Activated B cell treated with CpG ODN at 0.5 μM for 24 hours (primary cell): ENCODE data around the gene MKRN1. TPM values are rescaled to one million over a fixed set of nuclear protein-coding genes. Genes with fewer than 3 reads are reported as not detected.
"Not testable (repeated sequence)": the region's sequence is repeated elsewhere in the genome, so short reads cannot be mapped to it uniquely, and the experiment has no call there.

Experiments used
- ATAC-seq: fragments of 200-7000 bp; cut with Tn5 transposase; one replicate; pipeline ENCODE4 v1.10.0; 2021; ENCODE audit warnings: low read depth, mild to moderate bottlenecking, moderate library complexity
- CTCF ChIA-PET: fragments of 350-600 bp; sonication (Branson Sonifier 250); formaldehyde crosslinking; loops from one replicate; lab custom pipeline; 2021; ENCODE audit warnings: antibody characterized with exemption; lab: Charles Lee
- POLR2A ChIA-PET: fragments of 350-600 bp; sonication (Branson Sonifier 250); formaldehyde crosslinking; loops from one replicate; lab custom pipeline; 2021; ENCODE audit warnings: antibody characterized with exemption; lab: Charles Lee
- DNase-seq: peaks from one replicate; pipeline ENCODE4 v3.0.0; 2022
- H3K27ac Mint-ChIP-seq: one replicate; pipeline ENCODE4 v1.8.0; 2020; ENCODE audit warnings: mixed read lengths
- H3K27me3 Mint-ChIP-seq: one replicate; pipeline ENCODE4 v1.8.0; 2021; ENCODE audit warnings: mixed read lengths
- H3K36me3 Mint-ChIP-seq: one replicate; pipeline ENCODE4 v1.8.0; 2021; ENCODE audit warnings: low read depth, mixed read lengths
- H3K4me1 Mint-ChIP-seq: one replicate; pipeline ENCODE4 v1.8.0; 2021; ENCODE audit warnings: mixed read lengths
- H3K4me3 Mint-ChIP-seq: one replicate; pipeline ENCODE4 v1.8.0; 2020; ENCODE audit warnings: mild to moderate bottlenecking, mixed read lengths
- H3K9me3 Mint-ChIP-seq: one replicate; pipeline ENCODE4 v1.8.0; 2020; ENCODE audit warnings: mixed read lengths
- CTCF ChIP-seq: fragments of 200-600 bp; IDR thresholded peaks from one replicate; pipeline ENCODE4 v1.8.0; 2022; ENCODE audit warnings: antibody characterized with exemption, mild to moderate bottlenecking
- intact Hi-C: fragments of 100-400 bp; cut with micrococcal nuclease; formaldehyde crosslinking; loops from one replicate; pipeline ENCODE4 v1.15.1; 2024
- total RNA-seq: library from RNA; stranded (reverse); gene quantifications from 2 replicates; pipeline ENCODE4 v1.2.3, GENCODE V29; 2022

The MKRN1 gene
- total RNA-seq, 1 donor from 2014 or later = 94.3 TPM

- Mint-ChIP-seq H3K27ac (no peak overlapping the region), H3K27me3 (peaks cover 5% of the 10 kb centered on the region)
- CTCF ChIA-PET = no interaction called here
Observed at GRCh38 chr7:140512317-140513000, 33.2 kb upstream of the MKRN1 start.

GRCh38 chr7:140509789-140510188 is 30.5 kb upstream of the MKRN1 start:
- no peak for TF ChIP-seq CTCF
- ChIA-PET POLR2A (no interaction called here), CTCF (no interaction called here)
- H3K27ac Mint-ChIP-seq = peak overlapping the region; percentile 24
- no peaks in the 10 kb centered on the region for H3K36me3 Mint-ChIP-seq
- no peaks in the 10 kb centered on the region for H3K4me1 Mint-ChIP-seq
- ATAC-seq (no peak), DNase-seq (no peak)
- no peaks in the 10 kb centered on the region for H3K9me3 Mint-ChIP-seq
- H3K27me3 Mint-ChIP-seq = peaks cover 7% of the 10 kb centered on the region
- no peak overlapping the region for H3K4me3 Mint-ChIP-seq
- intact Hi-C loops = no loop called here

More at GRCh38 chr7:140512317-140513000, 33.2 kb upstream of the MKRN1 start:
- DNase-seq (no peak), ATAC-seq (no peak)
- no peaks in the 10 kb centered on the region for H3K4me1 Mint-ChIP-seq
- no peak for TF ChIP-seq CTCF
- no peak overlapping the region for H3K4me3 Mint-ChIP-seq
- intact Hi-C loops = no loop called here
- POLR2A ChIA-PET = no interaction called here
- no peaks in the 10 kb centered on the region for H3K9me3 Mint-ChIP-seq
- H3K36me3 Mint-ChIP-seq = no peaks in the 10 kb centered on the region

- ATAC-seq, H3K4me1 Mint-ChIP-seq, H3K4me3 Mint-ChIP-seq, DNase-seq, H3K27ac Mint-ChIP-seq, H3K36me3 Mint-ChIP-seq, POLR2A ChIA-PET, CTCF ChIA-PET, H3K9me3 Mint-ChIP-seq, intact Hi-C loops, H3K27me3 Mint-ChIP-seq: not testable (repeated sequence)
Observed at GRCh38 chr7:140507556-140507955, 28.3 kb upstream of the MKRN1 start.

- DNase-seq = no peak
- ATAC-seq = no peak
- CTCF ChIA-PET = no interaction called here
- H3K4me1 Mint-ChIP-seq = no peaks in the 10 kb centered on the region
- no peaks in the 10 kb centered on the region for H3K9me3 Mint-ChIP-seq
- POLR2A ChIA-PET = no interaction called here
- H3K4me3 Mint-ChIP-seq = no peak overlapping the region
- no peak for TF ChIP-seq CTCF
- H3K36me3 Mint-ChIP-seq = no peaks in the 10 kb centered on the region
- no peak overlapping the region for H3K27ac Mint-ChIP-seq
- intact Hi-C loops = no loop called here
- peaks cover 5% of the 10 kb centered on the region for H3K27me3 Mint-ChIP-seq
Observed at GRCh38 chr7:140506788-140507464, 27.6 kb upstream of the MKRN1 start.

DNA sequence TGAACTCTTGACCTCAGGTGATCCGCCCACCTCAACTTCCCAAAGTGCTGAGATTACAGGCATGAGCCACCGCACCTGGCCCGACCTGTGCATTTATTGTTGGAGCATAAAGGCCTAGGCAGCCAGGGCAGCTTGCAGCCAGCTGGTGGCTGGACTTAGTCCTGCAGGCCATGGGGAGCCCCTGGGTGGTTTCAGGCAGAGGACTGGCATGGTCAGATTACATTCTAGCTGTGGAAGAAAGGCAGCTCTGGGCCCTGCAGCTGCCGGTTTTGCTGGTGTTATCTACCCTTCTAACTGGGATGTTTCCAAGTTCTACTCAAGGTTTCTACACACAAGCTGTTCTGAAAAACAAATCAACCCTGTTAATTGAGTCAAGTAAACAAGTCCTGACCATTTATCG is 22.7 kb upstream of the MKRN1 start:
- ChIA-PET CTCF (no interaction called here), POLR2A (no interaction called here)
- H3K36me3 Mint-ChIP-seq = no peaks in the 10 kb centered on the region
- intact Hi-C loops = no loop called here
- no peaks in the 10 kb centered on the region for H3K9me3 Mint-ChIP-seq
- H3K27me3 Mint-ChIP-seq = peaks cover 5% of the 10 kb centered on the region
- DNase-seq = no peak
- H3K4me3 Mint-ChIP-seq = no peak overlapping the region
- no peak for TF ChIP-seq CTCF
- no peak for ATAC-seq
- no peaks in the 10 kb centered on the region for H3K4me1 Mint-ChIP-seq
- no peak overlapping the region for H3K27ac Mint-ChIP-seq

DNA sequence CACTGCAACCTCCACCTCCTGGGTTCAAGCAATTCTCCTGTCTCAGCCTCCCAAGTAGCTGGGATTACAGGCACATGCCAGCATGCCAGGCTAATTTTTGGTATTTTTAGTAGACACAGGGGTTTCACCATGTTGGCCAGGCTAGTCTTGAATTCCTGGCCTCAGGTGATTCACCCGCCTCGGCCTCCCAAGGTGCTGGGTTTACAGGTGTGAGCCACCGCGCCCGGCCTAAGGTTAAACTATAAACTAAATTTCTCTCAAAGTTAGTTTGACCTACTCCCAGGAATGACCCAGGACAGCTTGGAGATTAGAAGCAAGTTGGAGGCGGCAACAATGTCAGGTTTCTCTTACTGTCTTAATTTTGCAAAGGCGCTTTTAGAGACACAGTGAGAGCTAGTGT is 18.5 kb upstream of the MKRN1 start:
- H3K27ac Mint-ChIP-seq, H3K27me3 Mint-ChIP-seq, H3K4me1 Mint-ChIP-seq, intact Hi-C loops, H3K36me3 Mint-ChIP-seq, ATAC-seq, H3K4me3 Mint-ChIP-seq, DNase-seq, POLR2A ChIA-PET, CTCF ChIA-PET, H3K9me3 Mint-ChIP-seq: not testable (repeated sequence)
